Nephron progenitor cell (in vitro differentiated cells): ENCODE results near the gene GNG2.

Experiments used
- DNase-seq: peaks from one replicate; pipeline ENCODE4 v3.0.0; 2021
- H3K27ac Mint-ChIP-seq: 2 replicates; pipeline ENCODE4 v1.8.0; 2021; ENCODE audit warnings: mild to moderate bottlenecking, moderate library complexity, mixed read lengths
- H3K27me3 Mint-ChIP-seq: 2 replicates; pipeline ENCODE4 v1.8.0; 2021; ENCODE audit warnings: mild to moderate bottlenecking, low read depth, mixed read lengths; ENCODE audit not compliant: poor library complexity
- H3K36me3 Mint-ChIP-seq: 2 replicates; pipeline ENCODE4 v1.8.0; 2021; ENCODE audit warnings: low read depth, mixed read lengths
- H3K4me1 Mint-ChIP-seq: 2 replicates; pipeline ENCODE4 v1.8.0; 2021; ENCODE audit warnings: mixed read lengths
- H3K4me3 Mint-ChIP-seq: 2 replicates; pipeline ENCODE4 v1.8.0; 2021; ENCODE audit warnings: mild to moderate bottlenecking, moderate library complexity, mixed read lengths
- H3K9me3 Mint-ChIP-seq: 2 replicates; pipeline ENCODE4 v1.8.0; 2021; ENCODE audit warnings: mild to moderate bottlenecking, moderate library complexity, mixed read lengths
- CTCF ChIP-seq: fragments of 200-600 bp; sonication (generic); IDR thresholded peaks from 2 replicates; pipeline ENCODE4 v1.5.0; 2021; ENCODE audit warnings: antibody characterized with exemption

GNG2 gene

GRCh38 chr14:51926449-51926848, 66.0 kb downstream of the GNG2 start:
- no peak for TF ChIP-seq CTCF
- H3K27ac Mint-ChIP-seq: no peak overlapping the region
- H3K9me3 Mint-ChIP-seq: peaks cover 7% of the 10 kb centered on the region
- peaks cover 2% of the 10 kb centered on the region for H3K27me3 Mint-ChIP-seq
- no peak overlapping the region for H3K4me3 Mint-ChIP-seq
- no peak for DNase-seq
- peaks cover 36% of the 10 kb centered on the region for H3K4me1 Mint-ChIP-seq
- peaks cover 6% of the 10 kb centered on the region for H3K36me3 Mint-ChIP-seq

GRCh38 chr14:51928568-51928967, 68.2 kb downstream of the GNG2 start:
- H3K9me3 Mint-ChIP-seq: peaks cover 9% of the 10 kb centered on the region
- H3K4me1 Mint-ChIP-seq: peaks cover 30% of the 10 kb centered on the region
- peaks cover 9% of the 10 kb centered on the region for H3K36me3 Mint-ChIP-seq
- H3K27me3 Mint-ChIP-seq: peaks cover 2% of the 10 kb centered on the region
- H3K27ac Mint-ChIP-seq: no peak overlapping the region
- no peak for DNase-seq
- TF ChIP-seq CTCF: no peak
- H3K4me3 Mint-ChIP-seq: no peak overlapping the region

GRCh38 chr14:51929166-51929565, 68.8 kb downstream of the GNG2 start:
- H3K9me3 Mint-ChIP-seq: peaks cover 9% of the 10 kb centered on the region
- peaks cover 30% of the 10 kb centered on the region for H3K4me1 Mint-ChIP-seq
- no peak for DNase-seq
- no peak for TF ChIP-seq CTCF
- H3K4me3 Mint-ChIP-seq: no peak overlapping the region
- H3K36me3 Mint-ChIP-seq: peaks cover 13% of the 10 kb centered on the region
- H3K27me3 Mint-ChIP-seq: peaks cover 2% of the 10 kb centered on the region
- H3K27ac Mint-ChIP-seq: no peak overlapping the region

GRCh38 chr14:51929910-51930682, 69.7 kb downstream of the GNG2 start:
- Mint-ChIP-seq H3K4me3 (no peak overlapping the region), H3K36me3 (peaks cover 13% of the 10 kb centered on the region), H3K9me3 (peaks cover 9% of the 10 kb centered on the region), H3K27ac (no peak overlapping the region), H3K27me3 (peaks cover 2% of the 10 kb centered on the region), H3K4me1 (peaks cover 30% of the 10 kb centered on the region)
- DNase-seq: no peak
- no peak for TF ChIP-seq CTCF

GRCh38 chr14:51931308-51931707, 70.9 kb downstream of the GNG2 start:
- DNase-seq: no peak
- Mint-ChIP-seq H3K4me1 (peaks cover 28% of the 10 kb centered on the region), H3K36me3 (peaks cover 13% of the 10 kb centered on the region), H3K9me3 (peaks cover 9% of the 10 kb centered on the region), H3K27me3 (peaks cover 2% of the 10 kb centered on the region), H3K27ac (no peak overlapping the region), H3K4me3 (no peak overlapping the region)
- TF ChIP-seq CTCF: no peak

GRCh38 chr14:51933191-51933590, 72.8 kb downstream of the GNG2 start:
- H3K9me3 Mint-ChIP-seq: peaks cover 9% of the 10 kb centered on the region
- H3K4me3 Mint-ChIP-seq: no peak overlapping the region
- peaks cover 13% of the 10 kb centered on the region for H3K36me3 Mint-ChIP-seq
- no peak for DNase-seq
- no peak for TF ChIP-seq CTCF
- H3K27ac Mint-ChIP-seq: no peak overlapping the region
- peaks cover 19% of the 10 kb centered on the region for H3K4me1 Mint-ChIP-seq
- peaks cover 2% of the 10 kb centered on the region for H3K27me3 Mint-ChIP-seq
